Upper lobe of right lung (tissue), 1 donor: ENCODE data around the gene MXRA8. TPM values are rescaled to one million over a fixed set of nuclear protein-coding genes. Genes with fewer than 3 reads are reported as not detected.

Source experiments
- ATAC-seq: fragments of 200-7000 bp; cut with Tn5 transposase; one replicate; pipeline ENCODE4 v1.9.1; 2020; ENCODE audit warnings: mild to moderate bottlenecking, moderate library complexity
- DNase-seq: peaks from one replicate; pipeline ENCODE4 v3.0.0-alpha.2; 2020
- H3K27ac ChIP-seq: fragments of 200-600 bp; one replicate; pipeline ENCODE4 v1.8.0; 2022
- H3K27me3 ChIP-seq: fragments of 200-600 bp; one replicate; pipeline ENCODE4 v1.8.0; 2022; ENCODE audit warnings: mild to moderate bottlenecking
- H3K36me3 ChIP-seq: fragments of 200-600 bp; one replicate; pipeline ENCODE4 v1.8.0; 2022
- H3K4me1 ChIP-seq: fragments of 200-600 bp; one replicate; pipeline ENCODE4 v1.8.0; 2022
- H3K4me3 ChIP-seq: fragments of 200-600 bp; one replicate; pipeline ENCODE4 v1.8.0; 2022; ENCODE audit warnings: mild to moderate bottlenecking
- H3K9me3 ChIP-seq: fragments of 200-600 bp; one replicate; pipeline ENCODE4 v1.8.0; 2022
- intact Hi-C: fragments of 100-400 bp; cut with DNase I; formaldehyde crosslinking; loops from one replicate; pipeline ENCODE4 v1.11.0; 2022
- total RNA-seq: library from RNA; stranded (reverse); fragmentation: NEBNext Ultra II Directional; extraction: Animal tissue kit (Norgen Biotek cat#: 25700); gene quantifications from one replicate; pipeline ENCODE4 v1.2.1, GENCODE V29; 2021
- TF ChIP-seq, protein P1 (sequence below): fragments of 200-600 bp; IDR thresholded peaks from one replicate; pipeline ENCODE4 v1.8.0; 2022; ENCODE audit warnings: antibody characterized with exemption
- donor health status: DM: no; HTN: yes; CAD: no; lungs with severe emphysema.

The MXRA8 gene
- total RNA-seq, 1 donor from 2014 or later, result 66.3 TPM

DNA sequence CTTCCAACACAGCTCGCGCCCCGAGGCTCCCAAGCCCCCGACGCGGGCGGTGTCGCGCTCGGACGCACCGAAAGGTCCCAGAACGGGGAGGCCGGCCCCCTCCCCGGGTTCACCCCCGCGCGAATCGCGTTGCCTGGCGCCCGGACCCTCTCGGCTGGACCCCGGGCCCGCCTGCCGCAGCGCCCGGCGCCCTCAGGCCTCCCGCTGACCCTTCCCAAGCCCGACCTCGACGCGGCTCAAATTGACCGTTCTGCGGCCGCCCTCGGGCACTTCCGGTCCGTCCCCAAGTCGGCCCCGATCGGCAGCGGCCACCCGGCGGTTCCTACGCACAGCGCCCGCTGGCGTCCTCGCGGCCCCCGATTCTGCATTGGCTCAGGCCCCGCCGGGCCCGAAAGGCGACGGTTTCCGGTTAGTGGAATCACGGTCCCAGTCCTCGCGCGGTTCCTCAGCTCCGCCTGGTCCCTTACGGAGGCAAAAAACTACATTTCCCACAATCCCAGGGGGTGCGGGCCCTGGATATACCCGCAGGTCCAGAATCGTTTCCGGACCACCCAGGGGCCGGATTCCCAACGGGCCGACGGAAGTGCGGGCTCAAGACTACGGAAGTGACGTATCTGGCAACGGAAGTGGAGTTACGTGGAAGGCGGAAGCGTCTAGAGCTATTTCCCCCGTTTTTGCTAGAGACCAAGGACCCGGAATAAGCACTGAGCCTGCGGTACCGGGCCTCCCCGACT lies 16.7 kb upstream of the MXRA8 start, which contains the start of gene AURKAIP1:
Gene AURKAIP1 (minus strand): TSS at position 279 of the 734 bp plus-strand sequence. CDS start 451 bp downstream, outside the sequence.
- ATAC-seq, result peak; percentile 95
- peak; percentile 98 for DNase-seq
- H3K36me3 ChIP-seq, result peaks cover 6% of the 10 kb centered on the region
- peaks cover 28% of the 10 kb centered on the region for H3K4me1 ChIP-seq
- peak within 1 kb of the TSS; percentile 96 for H3K27ac ChIP-seq
- TF ChIP-seq, protein P1, sequence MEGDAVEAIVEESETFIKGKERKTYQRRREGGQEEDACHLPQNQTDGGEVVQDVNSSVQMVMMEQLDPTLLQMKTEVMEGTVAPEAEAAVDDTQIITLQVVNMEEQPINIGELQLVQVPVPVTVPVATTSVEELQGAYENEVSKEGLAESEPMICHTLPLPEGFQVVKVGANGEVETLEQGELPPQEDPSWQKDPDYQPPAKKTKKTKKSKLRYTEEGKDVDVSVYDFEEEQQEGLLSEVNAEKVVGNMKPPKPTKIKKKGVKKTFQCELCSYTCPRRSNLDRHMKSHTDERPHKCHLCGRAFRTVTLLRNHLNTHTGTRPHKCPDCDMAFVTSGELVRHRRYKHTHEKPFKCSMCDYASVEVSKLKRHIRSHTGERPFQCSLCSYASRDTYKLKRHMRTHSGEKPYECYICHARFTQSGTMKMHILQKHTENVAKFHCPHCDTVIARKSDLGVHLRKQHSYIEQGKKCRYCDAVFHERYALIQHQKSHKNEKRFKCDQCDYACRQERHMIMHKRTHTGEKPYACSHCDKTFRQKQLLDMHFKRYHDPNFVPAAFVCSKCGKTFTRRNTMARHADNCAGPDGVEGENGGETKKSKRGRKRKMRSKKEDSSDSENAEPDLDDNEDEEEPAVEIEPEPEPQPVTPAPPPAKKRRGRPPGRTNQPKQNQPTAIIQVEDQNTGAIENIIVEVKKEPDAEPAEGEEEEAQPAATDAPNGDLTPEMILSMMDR, result peak; percentile 35
- H3K27me3 ChIP-seq, result no peaks in the 10 kb centered on the region
- peak within 1 kb of the TSS; percentile 98 for H3K4me3 ChIP-seq
- intact Hi-C loops, result no loop called here
- no peaks in the 10 kb centered on the region for H3K9me3 ChIP-seq

DNA sequence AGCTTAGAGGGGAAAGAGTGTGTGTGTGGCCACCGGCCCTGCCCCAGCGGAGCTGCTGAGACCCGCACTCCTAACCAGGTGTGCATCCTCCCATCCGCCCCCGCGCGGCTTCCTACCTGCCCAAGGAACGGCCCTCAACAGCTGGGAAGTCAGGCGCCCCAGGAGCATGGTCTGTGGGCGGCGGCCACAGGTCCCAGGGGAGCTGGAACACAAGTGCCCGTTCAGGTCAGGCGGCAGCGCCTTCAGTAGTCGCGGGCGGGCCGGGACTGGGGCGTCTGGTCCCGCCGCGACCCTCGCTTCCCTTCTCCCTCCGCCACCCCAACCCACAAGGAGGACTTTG lies 16.2 kb upstream of the MXRA8 start:
- DNase-seq (peak; percentile 74), ATAC-seq (no peak)
- H3K9me3 ChIP-seq, result no peaks in the 10 kb centered on the region
- peaks cover 28% of the 10 kb centered on the region for H3K4me1 ChIP-seq
- TF ChIP-seq, protein P1, result no peak
- peak overlapping the region; percentile 98 for H3K4me3 ChIP-seq
- H3K36me3 ChIP-seq, result peaks cover 6% of the 10 kb centered on the region
- peak overlapping the region; percentile 96 for H3K27ac ChIP-seq
- H3K27me3 ChIP-seq, result no peaks in the 10 kb centered on the region
- intact Hi-C loops, result no loop called here

DNA sequence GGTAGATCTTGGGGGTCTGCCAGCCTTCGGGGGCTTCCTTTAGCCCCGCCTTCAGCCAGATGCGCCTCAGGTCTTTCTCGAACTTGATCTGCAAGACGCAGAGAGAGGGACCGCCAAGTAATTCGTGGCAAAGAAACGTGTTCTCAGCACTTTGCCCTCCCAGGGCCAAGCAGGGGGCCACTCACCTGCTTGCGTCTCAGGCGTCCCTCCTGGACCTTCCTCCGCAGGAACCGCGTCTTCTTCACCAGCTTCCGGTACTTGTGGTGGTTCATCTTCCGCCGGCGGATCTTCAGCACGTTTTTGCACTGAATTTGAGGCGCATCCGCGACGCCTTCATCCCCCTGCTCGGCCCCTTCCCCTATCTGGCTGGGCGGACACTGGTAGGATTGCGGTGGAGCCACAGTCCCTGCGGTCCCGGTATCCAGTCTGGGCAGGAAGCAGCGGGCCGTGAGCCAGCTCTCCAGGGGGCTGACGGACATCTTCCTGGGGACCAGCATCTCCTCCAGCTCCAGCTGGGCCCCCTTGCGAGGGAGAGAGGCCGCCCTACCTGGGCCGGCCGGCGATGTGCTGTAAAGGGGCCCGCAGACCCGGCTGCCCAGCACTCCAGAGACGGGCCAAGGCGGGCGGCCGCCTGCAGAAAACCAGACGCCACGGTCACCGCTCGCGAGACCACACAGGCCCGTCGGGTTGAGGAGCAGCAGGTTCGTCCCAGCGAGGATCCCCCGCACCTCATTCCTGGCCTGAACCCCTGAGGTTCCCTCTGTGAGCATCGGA lies 15.6 kb upstream of the MXRA8 start:
- Histone ChIP-seq H3K36me3 (peaks cover 6% of the 10 kb centered on the region), H3K27me3 (no peaks in the 10 kb centered on the region), H3K27ac (peak overlapping the region; percentile 96), H3K4me1 (peaks cover 28% of the 10 kb centered on the region), H3K9me3 (no peaks in the 10 kb centered on the region), H3K4me3 (peak overlapping the region; percentile 98)
- DNase-seq, result no peak
- TF ChIP-seq, protein P1, result no peak
- intact Hi-C loops, result no loop called here
- ATAC-seq, result no peak

DNA sequence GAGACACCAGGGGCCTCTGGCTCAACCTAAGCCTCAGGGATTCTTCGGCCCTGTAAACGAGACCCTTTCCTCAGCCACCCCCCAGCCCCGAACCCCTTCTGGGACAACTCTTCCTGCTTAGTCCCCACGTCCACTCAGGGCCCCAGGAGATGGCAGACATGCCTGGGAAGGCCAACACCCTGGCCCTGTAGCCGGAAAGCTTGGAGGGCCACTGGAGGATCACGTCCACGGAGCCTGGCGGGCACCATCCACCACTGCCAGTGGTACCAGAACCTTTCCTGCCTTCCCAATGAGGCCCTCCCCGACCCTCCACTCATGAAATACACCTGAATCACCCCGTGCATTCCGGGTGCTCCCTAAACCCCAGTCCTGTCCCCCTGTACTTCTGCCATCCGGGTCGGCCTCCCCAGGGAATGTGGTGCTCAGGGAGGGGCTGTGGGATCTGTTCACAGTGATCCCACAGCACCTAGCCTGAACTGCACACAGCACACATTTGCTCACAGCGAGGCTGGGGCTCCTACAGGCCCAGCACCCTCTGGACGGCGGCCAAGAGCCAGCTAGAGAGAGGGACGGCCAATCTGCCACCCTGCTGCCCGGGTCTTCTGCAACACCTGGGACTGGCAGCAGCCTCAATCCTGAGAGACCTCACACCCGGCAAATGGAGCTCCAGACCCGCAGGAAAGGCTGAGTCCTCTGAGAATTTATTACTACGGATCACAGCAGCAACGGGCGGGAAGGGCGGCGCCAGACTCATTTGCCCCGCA lies 14.9 kb upstream of the MXRA8 start:
- TF ChIP-seq, protein P1, result no peak
- no peak for ATAC-seq
- no peaks in the 10 kb centered on the region for H3K27me3 ChIP-seq
- intact Hi-C loops, result no loop called here
- H3K27ac ChIP-seq, result no peak overlapping the region
- no peaks in the 10 kb centered on the region for H3K9me3 ChIP-seq
- DNase-seq, result no peak
- peaks cover 28% of the 10 kb centered on the region for H3K4me1 ChIP-seq
- no peak overlapping the region for H3K4me3 ChIP-seq
- H3K36me3 ChIP-seq, result peaks cover 6% of the 10 kb centered on the region
